A204.1 (cell line): ENCODE data around the gene SERPINB2.
"Not testable (repeated sequence)": the region's sequence is repeated elsewhere in the genome, so short reads cannot be mapped to it uniquely, and the experiment has no call there.

Experiments used
- FAIRE-seq: peaks from 2 replicates; lab custom pipeline; 2012; peaks lifted over from hg19 to GRCh38; lab: Jason Lieb, UNC

The SERPINB2 gene

DNA sequence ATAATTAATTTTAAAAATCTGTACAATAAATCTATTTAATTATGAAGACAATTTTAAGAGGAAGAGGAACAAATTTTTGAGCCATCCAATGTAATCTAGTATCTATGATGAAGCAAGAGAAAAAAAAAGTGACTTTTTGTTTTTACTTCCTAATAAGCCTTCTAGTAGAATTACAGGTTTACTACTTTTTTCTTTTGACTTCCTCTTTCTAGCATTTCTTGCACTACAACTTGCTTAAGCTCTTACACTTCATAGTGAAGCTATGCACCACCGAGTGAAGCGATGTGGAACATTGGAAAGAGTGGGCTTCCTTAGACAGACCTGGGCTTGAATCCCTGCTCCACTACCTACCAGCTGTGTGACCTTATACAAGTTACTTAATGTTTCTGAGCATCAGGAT is 2.1 kb downstream of the SERPINB2 start:
- FAIRE-seq: no peak

DNA sequence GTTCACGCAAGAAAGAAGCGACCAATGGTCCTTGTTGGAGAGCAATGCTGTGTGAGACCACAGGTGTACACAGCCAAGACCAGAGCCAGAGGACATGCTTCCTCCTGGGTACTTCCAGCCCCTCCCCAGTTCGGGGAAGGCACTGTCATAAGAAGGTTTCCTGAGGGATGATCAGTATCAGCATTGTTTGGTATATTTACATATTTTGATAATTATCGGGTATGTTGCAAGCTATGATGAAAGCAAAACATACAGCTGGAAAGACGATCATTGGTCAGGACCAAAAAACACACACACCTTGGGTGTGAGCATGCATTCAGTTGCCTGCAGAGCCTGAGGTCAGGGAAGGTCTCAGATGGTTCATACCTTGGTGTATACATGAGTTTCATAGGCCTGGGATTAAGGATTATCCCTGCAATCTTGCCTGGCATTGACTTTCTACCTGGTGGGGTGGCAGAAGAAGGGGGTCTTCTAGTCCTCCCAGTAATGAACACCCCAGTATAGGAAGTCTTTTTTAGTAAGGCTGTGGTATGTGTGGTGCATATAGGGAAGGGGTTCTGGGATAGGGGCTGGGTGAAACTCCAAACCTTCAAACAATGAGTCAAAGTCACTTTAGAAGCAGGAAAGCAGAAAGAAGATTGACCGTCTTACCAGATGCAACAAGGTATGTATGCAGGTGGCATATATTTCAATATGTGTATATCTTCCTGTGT is 2.9 kb downstream of the SERPINB2 start:
- FAIRE-seq: no peak

DNA sequence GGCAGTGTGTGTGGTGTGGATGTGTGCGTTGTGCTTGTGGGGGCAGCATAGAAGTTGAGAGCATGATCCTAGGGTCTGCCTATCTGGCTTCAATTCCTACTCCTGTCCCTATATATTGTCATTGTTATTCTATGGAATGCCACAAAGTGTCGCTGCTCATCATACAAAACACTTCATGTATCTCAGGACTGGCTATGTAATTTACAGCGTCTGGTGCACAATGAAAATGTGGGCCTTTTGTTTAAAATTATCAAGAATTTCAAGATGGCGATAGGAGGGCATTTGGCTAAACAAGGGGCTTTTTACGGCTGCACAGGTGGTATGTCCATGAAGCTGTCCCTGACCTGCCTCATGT is 3.4 kb downstream of the SERPINB2 start:
- FAIRE-seq: peak; percentile 46

DNA sequence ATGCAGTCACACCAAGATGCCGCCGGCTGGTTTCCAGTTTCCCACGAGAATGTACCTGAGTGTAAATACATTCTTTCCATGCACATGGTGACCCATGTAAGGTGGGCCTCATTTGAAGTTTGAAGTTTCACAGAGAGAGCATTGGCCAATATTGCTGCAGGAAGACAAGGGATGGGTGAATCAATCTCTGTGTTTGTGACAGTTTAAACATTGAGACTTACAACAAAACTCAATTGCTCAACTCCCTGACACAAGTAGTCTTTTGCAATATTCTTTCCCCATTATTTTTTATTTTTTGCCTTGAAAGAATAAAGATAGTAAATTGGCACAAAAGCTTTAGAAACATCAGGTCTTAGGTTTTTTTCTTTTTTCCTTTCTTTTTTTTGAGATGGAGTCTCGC is 5.1 kb downstream of the SERPINB2 start:
- no peak for FAIRE-seq

DNA sequence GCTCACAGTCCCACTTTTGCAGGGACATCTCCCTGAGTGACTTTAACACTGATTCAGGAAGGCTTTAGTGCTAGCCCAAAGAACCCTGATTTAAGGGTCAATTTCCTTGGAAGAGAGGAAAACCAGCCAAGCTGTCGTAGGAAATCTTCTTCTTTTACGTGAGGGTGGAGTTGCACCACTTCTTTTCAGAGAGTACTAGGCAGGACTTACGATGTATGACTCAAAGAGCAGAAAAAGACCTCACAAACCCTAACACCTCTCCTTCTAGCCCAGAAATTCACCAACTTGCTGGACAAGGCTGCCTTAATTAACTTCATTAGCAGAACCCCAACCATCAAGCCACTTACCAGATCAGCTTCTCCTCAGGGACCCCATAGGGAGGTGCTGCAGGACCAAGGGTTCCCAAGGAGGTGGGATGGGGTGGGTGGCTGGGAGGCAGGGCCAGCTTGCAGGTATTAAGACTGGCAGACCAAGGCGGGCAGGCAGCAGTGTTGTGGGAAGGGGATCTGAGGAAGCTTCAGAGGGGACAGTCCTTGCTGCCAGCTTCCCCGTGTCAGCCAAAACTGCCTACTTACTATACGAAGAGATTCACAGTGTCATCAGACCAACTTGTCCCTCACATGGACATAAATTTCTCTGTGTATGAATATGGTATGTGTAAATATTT is 6.7 kb downstream of the SERPINB2 start:
- no peak for FAIRE-seq

DNA sequence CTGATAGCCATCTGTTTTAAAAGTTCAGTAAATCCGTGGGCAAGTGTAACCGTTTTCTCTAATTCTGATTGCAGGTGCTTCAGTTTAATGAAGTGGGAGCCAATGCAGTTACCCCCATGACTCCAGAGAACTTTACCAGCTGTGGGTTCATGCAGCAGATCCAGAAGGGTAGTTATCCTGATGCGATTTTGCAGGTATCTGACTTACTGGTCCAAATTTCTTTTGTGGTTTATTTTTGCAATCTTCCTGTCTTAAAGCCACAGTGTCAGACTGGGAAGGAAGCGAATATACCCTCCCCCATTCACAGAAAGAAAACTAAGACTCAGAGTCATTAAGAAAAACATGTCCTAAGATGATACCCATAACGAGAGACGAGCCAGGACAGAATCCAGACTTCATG is 7.7 kb downstream of the SERPINB2 start:
- no peak for FAIRE-seq

DNA sequence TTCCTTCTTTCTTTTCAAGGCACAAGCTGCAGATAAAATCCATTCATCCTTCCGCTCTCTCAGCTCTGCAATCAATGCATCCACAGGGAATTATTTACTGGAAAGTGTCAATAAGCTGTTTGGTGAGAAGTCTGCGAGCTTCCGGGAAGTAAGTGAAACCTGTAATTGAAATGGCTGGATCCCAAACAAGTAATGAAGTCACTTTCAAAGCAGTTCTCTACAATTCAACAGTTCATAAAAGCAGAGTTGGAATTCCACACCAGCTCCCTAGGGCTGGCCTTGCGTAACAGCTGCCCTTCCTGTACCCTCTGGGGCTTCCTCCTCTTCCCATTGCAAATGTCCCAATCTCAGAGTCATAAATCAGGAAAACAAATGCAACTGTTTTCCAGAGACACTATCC is 9.6 kb downstream of the SERPINB2 start:
- no peak for FAIRE-seq

DNA sequence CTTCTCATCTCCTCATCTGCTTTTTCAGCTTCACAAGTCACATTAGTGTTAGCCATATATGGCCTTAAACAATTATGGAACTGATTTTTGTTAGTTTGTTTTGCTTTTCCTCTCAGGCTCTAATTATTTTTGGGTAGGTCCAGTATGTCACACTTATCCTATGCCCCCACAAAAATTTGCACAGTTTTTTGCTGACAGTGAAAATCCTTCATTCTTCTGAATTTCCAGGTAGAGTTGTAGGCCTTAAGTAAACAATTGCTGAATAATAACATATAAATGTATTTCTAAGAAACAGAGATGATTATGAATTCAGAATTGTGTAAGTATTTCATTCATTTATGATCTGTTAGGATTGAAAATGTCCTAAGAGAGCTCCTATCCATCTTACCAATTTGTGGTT is 11.7 kb downstream of the SERPINB2 start:
- no peak for FAIRE-seq

DNA sequence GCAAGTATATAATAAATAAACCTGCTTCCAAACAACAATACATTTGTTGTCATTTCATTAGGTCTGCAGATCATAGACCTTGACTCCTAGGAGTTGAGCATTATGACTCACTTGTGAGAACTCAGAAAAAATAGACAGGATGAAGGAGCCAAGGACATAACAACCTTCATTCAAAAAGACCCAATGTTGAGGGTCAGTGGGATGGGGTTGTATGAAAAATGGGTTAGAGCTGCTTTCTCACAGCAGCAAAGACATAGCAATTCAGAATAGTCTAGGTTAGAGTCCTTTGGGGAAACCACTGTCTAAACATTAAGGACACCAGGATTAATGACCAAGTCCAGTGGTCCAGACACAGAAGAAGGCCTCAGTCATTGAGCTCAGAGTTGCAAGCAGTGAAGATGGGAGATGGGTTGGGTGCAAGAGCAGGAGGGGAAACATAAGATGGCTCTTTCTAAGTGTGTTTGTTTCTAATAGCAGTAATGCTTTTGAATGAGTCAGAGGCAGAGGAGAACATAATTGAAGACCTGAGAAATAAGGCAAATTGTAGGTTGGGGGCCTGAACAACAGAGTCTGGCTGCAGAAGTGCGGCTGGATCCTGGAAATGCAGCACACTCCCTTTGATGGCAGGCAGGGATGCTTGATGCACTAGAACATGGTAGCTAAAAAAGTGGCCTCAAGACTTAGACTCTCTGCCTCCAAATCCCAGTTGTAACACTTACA is 16.5 kb downstream of the SERPINB2 start:
- no peak for FAIRE-seq

DNA sequence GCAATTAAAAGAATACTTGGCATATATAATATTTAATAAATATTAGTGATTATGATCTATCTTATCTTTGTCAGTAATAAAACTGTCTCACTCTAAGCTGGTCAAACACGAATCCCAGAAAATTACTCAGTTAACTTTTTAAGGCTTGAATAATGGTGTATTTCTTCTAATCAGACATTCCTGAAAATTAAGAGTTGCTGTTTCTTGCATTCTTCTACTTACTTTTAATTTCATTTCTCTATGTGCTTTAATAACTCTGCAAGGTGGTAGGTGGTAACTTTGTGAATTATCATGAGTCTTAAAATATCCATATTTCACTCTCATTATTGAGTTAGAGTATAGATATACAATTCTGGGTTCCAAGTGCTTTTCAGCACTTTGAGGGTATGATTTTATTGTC is 17.2 kb downstream of the SERPINB2 start:
- FAIRE-seq: no peak

DNA sequence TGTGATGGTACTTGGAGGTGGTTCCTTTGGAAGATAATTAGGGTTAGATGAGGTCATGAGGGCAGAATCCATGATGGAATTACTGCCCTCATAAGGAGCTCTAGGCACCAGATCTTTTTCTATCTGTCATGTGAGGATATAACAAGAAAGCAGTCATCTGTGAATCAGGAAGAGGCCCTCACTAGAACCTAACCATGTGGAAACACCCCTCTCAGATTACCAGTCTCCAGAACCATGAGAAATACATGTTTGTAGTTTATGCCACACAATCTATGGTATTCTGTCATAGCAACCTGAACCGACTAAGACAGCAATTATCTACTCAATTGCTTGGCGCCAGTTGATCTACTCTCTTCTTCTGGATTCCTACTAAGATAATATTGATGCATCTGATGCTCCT is 17.9 kb downstream of the SERPINB2 start:
- no peak for FAIRE-seq

DNA sequence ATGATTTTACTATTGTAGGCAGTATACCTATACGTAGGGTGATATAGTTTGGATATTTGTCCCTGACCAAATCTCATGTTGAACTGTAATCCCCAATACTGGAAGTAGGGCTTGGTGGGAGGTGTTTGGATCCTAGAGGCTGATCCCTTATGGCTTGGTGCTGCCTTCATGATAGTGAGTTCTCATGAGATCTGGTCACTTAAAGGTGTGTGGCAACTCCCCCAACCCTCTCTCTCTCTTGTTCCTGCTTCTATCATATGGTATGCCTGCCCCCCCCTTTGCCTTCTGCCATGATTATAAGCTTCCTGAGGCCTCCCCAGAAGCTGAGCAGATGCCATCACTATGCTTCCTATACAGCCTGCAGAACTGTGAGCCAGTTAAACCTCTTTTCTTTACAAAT is 18.6 kb downstream of the SERPINB2 start:
- no peak for FAIRE-seq

DNA sequence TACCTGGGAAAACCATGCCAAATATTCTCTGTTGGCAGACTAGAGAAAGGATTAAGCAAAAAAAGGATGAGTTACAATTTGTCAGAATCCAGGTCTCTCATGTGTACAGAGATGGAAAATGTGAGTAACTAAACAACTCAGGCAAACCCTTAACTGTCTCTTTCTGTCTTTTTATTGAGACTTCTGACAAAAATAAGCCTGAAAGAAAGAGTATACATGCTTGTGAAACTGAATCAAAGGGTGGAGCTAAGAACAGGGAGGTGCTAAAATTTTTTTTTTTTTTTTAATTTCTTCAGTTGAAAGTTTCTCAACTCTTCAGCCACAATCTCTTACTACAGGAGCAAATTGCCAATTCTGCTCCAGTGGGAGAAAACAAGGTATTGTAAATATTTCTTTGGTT is 20.2 kb downstream of the SERPINB2 start, which contains the start of gene SERPINB10:
Gene SERPINB10 (plus strand): TSS at position 295 of the 400 bp plus-strand sequence. CDS start 7,553 bp downstream, outside the sequence.
- no peak for FAIRE-seq

DNA sequence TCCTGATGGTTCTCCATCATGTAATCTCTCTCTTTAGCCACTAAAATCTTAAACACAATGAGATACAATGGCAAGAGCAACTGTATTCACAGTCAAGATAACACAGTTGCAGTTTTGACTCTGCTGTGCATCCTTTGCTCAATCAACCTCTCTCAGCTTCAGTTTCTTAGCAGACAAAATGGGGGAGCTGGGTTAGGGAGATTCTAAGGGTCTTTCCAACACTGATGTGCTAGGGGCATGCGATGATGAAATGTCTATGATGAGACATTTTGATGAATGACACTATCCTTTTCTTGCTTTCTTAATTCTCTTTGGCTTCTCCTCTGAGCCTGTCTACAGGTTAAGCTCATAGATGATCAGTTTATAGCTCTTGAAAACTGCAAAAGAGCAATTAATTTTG is 21.4 kb downstream of the SERPINB2 start:
- FAIRE-seq: no peak

DNA sequence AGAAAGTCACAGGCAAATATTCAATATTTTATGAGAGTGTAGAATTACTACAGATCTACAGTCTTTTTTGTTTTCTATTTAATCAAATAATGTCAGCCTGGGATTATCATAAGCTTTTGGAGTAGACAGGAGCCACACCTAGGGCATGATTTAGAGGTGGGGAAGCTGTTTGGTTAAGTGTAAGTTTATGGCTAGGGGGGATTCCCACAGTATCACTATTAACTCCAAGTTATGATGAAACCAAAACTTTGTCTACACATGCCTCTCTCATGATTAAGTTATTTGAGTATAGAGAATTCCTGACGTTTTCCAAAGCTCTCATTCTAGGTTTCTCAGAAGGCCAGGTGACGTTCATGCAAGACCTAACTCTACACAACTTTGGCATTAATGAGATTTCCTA is 22.4 kb downstream of the SERPINB2 start:
- no peak for FAIRE-seq

DNA sequence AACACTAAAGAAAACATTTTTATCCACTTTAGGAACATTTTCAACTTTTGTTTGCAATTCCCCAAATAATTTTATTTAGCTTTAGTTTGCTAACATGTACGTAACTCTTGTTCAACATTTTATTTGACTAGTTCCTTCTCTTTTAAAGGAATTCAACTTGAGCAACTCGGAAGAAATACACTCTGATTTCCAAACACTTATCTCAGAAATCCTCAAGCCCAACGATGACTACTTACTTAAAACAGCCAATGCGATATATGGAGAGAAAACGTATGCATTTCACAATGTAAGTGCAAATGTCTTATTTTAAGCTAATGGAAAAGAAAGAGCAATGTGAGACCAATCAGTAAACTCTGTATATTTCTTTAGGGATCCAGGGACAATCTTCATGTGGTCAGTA is 30.3 kb downstream of the SERPINB2 start:
- no peak for FAIRE-seq

DNA sequence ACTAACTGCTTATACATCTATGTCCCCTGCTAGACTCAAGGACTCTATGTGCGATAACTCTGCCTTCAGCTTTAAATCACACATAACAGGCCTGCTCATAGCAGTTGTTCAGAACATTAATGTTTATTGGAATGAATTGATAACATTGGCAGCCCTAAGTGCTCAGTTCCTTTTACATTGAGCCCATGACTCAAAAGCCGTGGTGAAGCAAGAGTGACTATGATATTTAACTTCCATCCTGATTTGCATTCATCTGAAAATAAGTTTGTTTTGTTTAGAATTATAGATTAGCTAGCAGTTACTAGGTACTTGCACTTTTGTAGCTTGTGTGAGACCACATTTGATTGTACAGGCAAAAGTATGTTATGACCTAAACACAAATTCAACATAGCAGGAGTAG is 34.5 kb downstream of the SERPINB2 start:
- FAIRE-seq: no peak

DNA sequence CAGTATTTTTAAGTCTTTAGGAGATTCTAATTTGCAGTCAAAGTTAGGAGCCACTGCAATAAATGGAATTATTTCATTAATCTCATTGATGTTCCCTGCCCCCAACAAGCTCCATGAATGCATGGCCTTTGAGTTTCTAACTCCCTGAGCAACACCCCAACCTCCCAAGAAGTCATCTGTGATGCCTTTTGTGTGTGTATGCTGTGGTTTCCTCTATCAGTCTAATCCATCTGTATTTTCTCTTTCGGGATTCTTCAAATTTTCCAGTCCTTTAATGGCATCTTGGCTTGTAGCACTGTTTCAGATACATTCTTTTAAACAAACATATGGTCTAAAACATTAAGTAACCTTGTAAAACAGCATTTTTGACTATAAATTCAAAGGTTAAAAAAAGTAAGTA is 37.0 kb downstream of the SERPINB2 start:
- FAIRE-seq: no peak

DNA sequence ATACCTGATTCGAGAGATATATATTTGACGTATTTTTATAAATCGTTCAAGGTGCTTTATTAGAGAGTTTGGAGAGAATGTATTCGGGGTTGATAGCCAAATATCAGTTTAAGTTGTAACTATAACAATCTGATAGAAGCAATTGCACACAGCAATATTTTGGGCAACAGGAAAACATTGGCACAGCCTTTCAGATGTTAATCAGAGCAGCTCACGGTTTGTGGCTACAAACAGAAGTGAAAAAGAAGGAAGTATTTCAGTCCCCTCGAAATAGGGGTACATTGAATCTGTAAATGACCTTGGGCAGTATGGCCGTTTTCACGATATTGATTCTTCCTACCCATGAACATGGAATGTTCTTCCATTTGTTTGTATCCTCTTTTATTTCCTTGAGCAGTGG is 40.8 kb downstream of the SERPINB2 start:
- no peak for FAIRE-seq

DNA sequence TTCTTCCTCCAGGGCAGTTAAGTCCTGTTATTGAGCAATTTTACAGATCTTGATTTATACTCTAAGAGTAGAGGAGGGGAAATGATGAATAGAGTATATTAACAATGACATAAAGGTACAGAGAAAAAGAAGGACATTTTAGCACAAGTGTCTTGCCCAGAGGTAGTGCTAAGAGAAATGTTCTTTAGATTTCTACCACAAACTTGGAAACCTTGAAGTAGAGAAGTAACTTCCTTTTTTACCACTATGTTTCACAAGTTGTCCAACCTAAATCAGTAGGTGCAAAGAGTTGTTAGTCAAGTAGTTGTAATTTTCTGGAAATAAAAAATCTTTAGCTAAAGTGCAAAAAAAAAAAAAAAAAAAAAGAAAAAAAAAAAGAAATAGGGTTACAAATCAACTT is 41.9 kb downstream of the SERPINB2 start:
- FAIRE-seq: not testable (repeated sequence)

DNA sequence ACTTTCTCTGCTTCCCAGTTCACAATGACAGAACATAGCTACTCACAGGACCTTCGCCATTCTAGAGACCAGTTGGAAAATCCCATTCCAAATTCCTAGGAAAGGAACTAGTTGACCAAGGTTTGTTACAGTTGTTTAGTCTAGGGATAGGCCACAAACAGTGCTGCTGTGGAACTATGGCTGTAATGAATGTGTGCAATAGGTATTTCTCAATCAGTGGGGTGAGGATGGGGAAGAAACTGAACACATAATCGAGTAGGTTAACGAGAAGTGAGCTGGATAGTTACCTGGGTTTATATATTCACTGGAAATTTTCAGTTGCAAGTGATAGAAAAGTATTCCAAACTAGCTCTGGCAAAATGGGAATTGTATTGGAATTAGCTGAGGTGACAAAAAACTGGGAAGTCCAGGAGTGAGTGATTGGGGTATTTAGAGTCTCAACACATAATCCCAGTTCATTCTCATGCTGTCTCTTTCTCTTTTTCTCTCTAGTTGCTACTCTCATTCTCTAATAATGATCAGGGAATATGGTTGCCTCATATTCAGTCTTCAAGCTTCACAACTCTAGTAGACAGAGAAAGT is 43.4 kb downstream of the SERPINB2 start:
- FAIRE-seq: no peak

DNA sequence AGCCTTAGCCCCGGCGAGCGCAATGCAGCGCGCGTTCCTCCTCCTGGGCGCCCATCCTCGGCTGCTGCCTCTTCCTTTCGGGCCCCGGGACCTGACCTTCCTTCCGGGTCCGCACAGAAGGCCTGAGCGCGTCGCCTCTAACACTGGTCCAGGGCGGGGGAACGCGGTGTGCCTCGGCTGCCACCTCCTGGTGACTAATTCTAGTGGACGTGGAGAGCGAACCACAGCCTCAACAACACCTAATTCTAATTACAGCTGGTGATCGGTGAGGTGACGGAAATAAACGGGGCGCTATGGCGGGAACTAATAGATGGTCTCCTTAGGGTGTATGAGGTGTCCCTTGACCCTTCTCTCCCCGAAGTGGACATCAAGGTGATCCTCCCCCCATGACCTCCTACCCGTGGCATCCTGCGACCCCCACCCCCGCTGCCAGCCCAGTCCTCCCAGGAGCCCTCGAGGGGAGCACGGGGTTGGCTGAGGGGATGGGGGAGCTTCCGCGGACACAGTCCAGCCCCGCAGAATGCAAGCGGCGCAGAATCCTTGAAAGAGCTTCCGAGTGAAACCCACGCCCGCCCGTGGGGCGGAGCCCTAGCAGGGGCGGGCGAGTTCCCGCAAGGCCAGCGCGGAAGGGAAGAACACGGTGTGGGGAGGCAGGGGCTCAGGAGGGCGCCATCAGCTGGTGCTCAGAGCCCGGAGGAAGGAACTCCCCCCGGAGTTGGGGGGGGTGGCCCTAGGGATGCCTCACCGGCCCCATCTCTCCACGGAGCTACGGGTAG is 48.8 kb downstream of the SERPINB2 start:
- FAIRE-seq: no peak
